GM19328 (cell line): Measurements from ENCODE around the gene LYZL1.
"Not testable (repeated sequence)": the region's sequence is repeated elsewhere in the genome, so short reads cannot be mapped to it uniquely, and the experiment has no call there.

Experiments used
- ATAC-seq: cut with Tn5 transposase; IDR thresholded peaks from one replicate; pipeline ENCODE4 v1.9.1; 2021; ENCODE audit warnings: mild to moderate bottlenecking, moderate library complexity; ENCODE audit not compliant: unreplicated experiment

The LYZL1 gene

GRCh38 chr10:29288906-29289305 lies at the start of gene LYZL1:
Gene LYZL1, plus strand, starts transcription at chr10:29289070. Its CDS starts 2,798 bp downstream, at chr10:29291868.
- not testable (repeated sequence) for ATAC-seq

- ATAC-seq, result no peak
Measured at GRCh38 chr10:29239569-29240472, 49.0 kb upstream of the LYZL1 start.

- ATAC-seq, result no peak
Measured at GRCh38 chr10:29240986-29241660, 47.7 kb upstream of the LYZL1 start.

- no peak for ATAC-seq
Measured at GRCh38 chr10:29241925-29242324, 46.9 kb upstream of the LYZL1 start.

GRCh38 chr10:29243066-29243465 lies 45.8 kb upstream of the LYZL1 start:
- ATAC-seq, result no peak

GRCh38 chr10:29243750-29244149 lies 45.1 kb upstream of the LYZL1 start:
- ATAC-seq, result no peak

GRCh38 chr10:29244978-29245377 lies 43.9 kb upstream of the LYZL1 start:
- ATAC-seq, result no peak

- no peak for ATAC-seq
Measured at GRCh38 chr10:29245476-29245875, 43.4 kb upstream of the LYZL1 start.

- no peak for ATAC-seq
Measured at GRCh38 chr10:29246449-29246848, 42.4 kb upstream of the LYZL1 start.

- ATAC-seq, result no peak
Measured at GRCh38 chr10:29248158-29248557, 40.7 kb upstream of the LYZL1 start.

- no peak for ATAC-seq
Measured at GRCh38 chr10:29249018-29249417, 39.9 kb upstream of the LYZL1 start.

- no peak for ATAC-seq
Measured at GRCh38 chr10:29250066-29250465, 38.8 kb upstream of the LYZL1 start.

GRCh38 chr10:29252811-29253689 lies 35.8 kb upstream of the LYZL1 start:
- no peak for ATAC-seq

GRCh38 chr10:29253690-29254029 lies 35.2 kb upstream of the LYZL1 start:
- ATAC-seq, result no peak

- ATAC-seq, result no peak
Measured at GRCh38 chr10:29254123-29255046, 34.5 kb upstream of the LYZL1 start.

- no peak for ATAC-seq
Measured at GRCh38 chr10:29255104-29255503, 33.8 kb upstream of the LYZL1 start.

- ATAC-seq, result no peak
Measured at GRCh38 chr10:29256019-29256418, 32.9 kb upstream of the LYZL1 start.

- no peak for ATAC-seq
Measured at GRCh38 chr10:29256586-29256985, 32.3 kb upstream of the LYZL1 start.

GRCh38 chr10:29257106-29257783 lies 31.6 kb upstream of the LYZL1 start:
- no peak for ATAC-seq

- no peak for ATAC-seq
Measured at GRCh38 chr10:29257784-29258135, 31.1 kb upstream of the LYZL1 start.
